Endothelial cell of hepatic sinusoid (primary cell): Measurements from ENCODE around the gene DPM1.

Experiments
- in situ Hi-C: cut with HindIII; loops from 2 replicates; pipeline ENCODE4 v1.10.0; 2017; ENCODE audit warnings: low sequenced_read_pairs

The DPM1 gene

GRCh38 chr20:50904067-50904570 is 54.2 kb downstream of the DPM1 start:
- in situ Hi-C loops: no loop called here

- in situ Hi-C loops: no loop called here
Measured at GRCh38 chr20:50903353-50904051, 54.8 kb downstream of the DPM1 start.

- in situ Hi-C loops: no loop called here
Measured at GRCh38 chr20:50901301-50901700, 57.0 kb downstream of the DPM1 start.

GRCh38 chr20:50900261-50900660 is 58.1 kb downstream of the DPM1 start:
- in situ Hi-C loops: no loop called here

DNA sequence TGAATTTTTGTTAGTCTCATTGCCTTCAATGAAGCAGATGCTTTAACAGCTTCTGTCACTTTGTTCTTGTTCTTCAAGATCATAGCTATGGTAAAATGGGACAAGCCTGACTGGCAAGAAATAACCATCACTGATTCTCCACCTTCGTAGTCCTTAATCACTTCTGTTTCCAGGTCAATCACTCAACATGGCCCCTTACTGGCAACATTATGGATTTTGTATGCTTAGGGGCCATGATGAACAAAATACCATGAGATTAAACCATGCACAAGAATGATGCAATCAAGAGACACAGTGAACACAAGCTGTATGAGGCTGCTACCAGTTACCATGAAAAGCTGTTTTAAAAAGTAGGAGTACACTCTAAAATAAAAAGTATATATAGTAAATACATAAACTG is 59.9 kb downstream of the DPM1 start:
- in situ Hi-C loops: loop anchor here (5.0 kb wide), 1 partner anchor 66 kb away; no protein-coding TSS in a partner anchor

DNA sequence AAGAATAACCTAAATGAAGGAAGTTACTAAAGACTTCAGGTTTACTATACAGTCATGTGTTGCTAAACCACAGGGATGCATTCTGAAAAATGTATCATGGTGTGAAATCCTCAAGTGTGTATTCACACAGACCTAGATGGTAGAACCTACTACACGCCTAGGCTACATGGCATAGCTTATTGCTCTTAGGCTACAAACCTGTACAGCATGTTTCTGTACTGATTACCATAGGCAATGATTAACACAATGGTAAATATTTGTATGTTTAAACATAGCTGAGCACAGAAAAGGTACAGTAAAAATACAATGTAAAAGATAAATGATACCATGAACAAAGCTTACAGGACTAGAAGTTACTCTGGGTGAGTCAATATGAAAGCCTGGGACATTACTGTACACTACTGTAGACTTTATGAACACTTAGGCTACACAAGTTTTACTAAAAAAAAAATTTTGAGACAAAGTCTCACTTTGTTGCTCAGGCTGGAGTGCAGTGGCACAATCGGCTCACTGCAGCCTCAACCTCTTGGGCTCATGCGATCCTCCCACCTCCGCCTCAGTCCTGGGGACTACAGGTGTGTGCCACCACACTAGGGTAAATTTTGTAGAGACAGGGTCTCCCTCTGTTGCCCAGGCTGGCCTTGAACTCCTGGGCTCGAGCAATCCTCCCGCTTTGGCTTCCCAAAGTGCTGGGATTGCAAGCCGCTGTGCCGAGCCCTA is 63.1 kb downstream of the DPM1 start:
- in situ Hi-C loops: loop anchor here (5.0 kb wide), 1 partner anchor 63 kb away; no protein-coding TSS in a partner anchor

DNA sequence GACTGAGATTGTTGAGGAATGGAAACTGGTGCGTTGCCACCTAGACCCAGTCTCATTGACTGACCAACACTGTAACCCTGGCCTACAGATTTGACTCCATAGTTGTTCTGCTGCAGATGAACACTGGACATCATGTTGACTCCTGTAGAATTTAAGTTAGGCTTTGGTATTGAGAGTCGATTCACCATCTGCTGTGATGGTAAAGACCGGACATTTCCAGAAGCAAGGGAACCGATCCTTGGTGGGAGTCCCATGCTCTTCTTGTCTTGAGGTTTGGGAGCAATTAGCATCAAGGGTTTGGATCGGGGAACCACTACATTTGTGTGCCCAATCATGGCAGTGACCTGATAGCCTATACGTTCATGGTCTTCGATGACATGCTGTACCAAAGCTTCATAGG is 64.7 kb downstream of the DPM1 start:
- in situ Hi-C loops: no loop called here

DNA sequence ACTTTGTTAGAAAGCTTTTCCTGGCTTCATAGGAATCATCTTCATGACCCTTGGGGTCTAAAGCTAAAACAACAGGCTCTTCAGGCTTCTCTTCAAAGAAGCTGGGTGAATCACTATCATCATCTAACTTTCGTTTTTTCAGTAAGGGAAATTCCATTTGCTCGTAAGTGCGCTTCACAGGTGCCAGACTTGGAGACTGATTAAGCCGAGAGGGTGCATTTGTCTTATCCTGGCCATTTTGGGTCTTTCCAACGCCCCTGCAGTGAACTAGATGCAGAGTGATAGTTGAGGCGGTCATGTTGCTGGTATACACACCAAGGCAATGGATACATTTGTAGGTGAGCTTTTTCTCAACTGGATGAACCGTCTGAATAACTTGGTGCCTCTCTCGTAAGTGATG is 65.9 kb downstream of the DPM1 start:
- in situ Hi-C loops: no loop called here

DNA sequence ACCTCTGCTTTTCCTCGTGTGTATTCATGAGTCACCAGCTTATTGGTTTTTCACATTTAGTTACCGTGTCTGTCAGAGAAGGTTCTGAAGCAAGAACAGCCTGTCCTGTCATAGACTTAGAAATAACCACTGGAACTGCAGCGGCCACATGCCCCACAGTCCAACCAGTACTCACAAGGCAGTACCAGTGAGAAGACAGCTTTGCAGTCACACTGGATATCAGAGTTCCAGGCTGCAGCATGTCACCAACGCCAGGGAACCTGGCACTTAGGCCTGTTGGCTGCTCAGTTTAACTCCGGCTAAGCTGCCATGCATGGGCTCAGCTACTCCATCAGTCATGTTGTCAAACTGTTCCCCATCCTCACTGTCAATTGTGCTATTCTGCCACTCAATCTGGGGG is 67.2 kb downstream of the DPM1 start:
- in situ Hi-C loops: no loop called here

GRCh38 chr20:50887576-50887975 is 70.8 kb downstream of the DPM1 start:
- in situ Hi-C loops: no loop called here

DNA sequence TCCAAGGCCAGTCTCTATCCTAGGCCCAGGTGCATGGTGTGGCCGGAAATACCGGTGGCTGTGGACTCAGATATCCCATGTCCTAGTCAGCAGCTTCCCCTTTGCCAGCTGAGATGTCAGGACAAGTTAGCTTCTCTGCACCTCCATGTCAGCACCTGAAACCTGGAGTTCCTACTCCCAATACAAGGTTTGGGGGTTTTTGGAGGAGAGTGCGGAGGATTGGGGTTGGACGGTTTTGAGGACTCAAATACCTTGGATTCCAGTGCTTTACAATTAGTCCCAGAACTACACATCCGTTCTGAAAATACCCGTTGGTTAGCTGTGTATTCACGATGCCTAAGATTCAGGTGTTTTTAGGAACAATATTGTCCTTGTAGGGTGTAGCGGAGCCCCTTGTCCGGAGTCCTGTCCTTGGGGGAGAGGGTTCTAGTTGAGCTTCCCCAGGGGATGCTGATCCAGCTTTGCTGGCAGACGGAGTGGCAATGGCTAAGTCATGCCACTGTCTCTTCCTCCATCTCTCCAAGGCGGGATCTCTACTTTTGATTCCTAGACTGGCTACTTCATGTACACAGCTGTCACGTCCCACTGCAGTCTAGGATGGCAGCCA is 72.0 kb downstream of the DPM1 start:
- in situ Hi-C loops: no loop called here

DNA sequence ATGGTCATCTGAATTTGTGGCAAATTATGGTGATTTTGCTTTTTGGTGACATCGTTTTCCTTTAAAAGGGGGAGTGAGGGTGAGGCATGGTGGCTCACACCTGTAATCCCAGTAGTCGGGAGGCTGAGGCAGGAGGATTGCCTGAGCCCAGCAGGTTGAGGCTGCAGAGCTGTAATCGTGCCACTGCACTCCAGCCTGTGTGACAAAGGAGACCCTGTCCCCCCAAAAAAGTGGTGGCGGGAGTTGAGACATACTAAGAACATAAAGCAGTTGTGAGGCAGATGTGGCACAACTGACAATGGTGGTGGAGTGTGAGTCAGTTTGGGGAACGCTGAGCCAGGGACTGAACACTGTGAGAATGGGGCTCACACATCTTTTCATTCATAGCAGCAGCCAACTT is 72.6 kb downstream of the DPM1 start:
- in situ Hi-C loops: no loop called here

GRCh38 chr20:50885068-50885467 is 73.3 kb downstream of the DPM1 start:
- in situ Hi-C loops: no loop called here
